ENCODE results near the gene PTPRM.

Gene PTPRM

GRCh38 chr18:7848054-7848412 lies 280.9 kb downstream of the PTPRM start:
- Histone ChIP-seq H3K36me3 (no peaks in the 10 kb centered on the region), H3K27me3 (no peaks in the 10 kb centered on the region), H3K4me3 (ENCODE audit: low read depth in 1 of 2, low read length in 1 of 2) (no peak overlapping the region)

DNA sequence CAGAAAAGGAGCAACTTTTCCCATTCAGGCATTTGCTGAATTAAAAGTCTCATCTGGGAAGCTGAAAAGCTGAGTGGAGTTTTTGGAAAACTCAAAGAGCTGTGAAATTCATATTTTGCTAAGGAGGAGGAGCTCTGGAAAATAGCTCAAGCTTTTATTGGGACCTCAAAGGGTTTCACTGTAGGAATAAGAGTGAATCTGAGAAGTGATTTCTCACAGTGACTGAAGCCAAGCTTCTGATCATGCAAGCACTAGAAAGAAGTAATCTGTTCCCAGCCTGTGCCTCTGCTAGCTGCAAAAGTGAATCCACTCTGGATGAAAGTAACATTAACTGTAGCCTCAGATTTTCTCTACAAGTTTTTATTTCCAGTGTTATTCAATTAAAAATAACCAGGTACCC lies 283.3 kb downstream of the PTPRM start:
- Histone ChIP-seq H3K4me3 (ENCODE audit: low read depth in 1 of 2, low read length in 1 of 2) (no peak overlapping the region), H3K27me3 (no peaks in the 10 kb centered on the region), H3K27ac (no peak overlapping the region), H3K4me1 (ENCODE audit: control insufficient read depth in 1 of 2, insufficient read depth in 1 of 2, low read depth in 1 of 2, low read length in 1 of 2) (no peaks in the 10 kb centered on the region), H3K36me3 (no peaks in the 10 kb centered on the region), H3K9me3 (no peaks in the 10 kb centered on the region)
- no peak for TF ChIP-seq CTCF (IDR thresholded peaks at IDR 0.05)

More at GRCh38 chr18:7848054-7848412, 280.9 kb downstream of the PTPRM start:
- H3K27ac ChIP-seq = no peak overlapping the region
- H3K4me1 ChIP-seq (ENCODE audit: control insufficient read depth in 1 of 2, insufficient read depth in 1 of 2, low read depth in 1 of 2, low read length in 1 of 2) = peaks cover 0 to 7% of the 10 kb centered on the region in 2 experiments
- no peaks in the 10 kb centered on the region for H3K9me3 ChIP-seq
- TF ChIP-seq CTCF (IDR thresholded peaks at IDR 0.05) = no peak

GRCh38 chr18:7855028-7855427 lies 287.9 kb downstream of the PTPRM start:
- no peak overlapping the region for H3K27ac ChIP-seq
- no peaks in the 10 kb centered on the region for H3K9me3 ChIP-seq
- TF ChIP-seq CTCF (IDR thresholded peaks at IDR 0.05) = no peak
- H3K36me3 ChIP-seq = no peaks in the 10 kb centered on the region
- no peak overlapping the region for H3K4me3 ChIP-seq (ENCODE audit: low read depth in 1 of 2, low read length in 1 of 2)
- no peaks in the 10 kb centered on the region for H3K27me3 ChIP-seq
- no peaks in the 10 kb centered on the region for H3K4me1 ChIP-seq (ENCODE audit: control insufficient read depth in 1 of 2, insufficient read depth in 1 of 2, low read depth in 1 of 2, low read length in 1 of 2)

- Histone ChIP-seq H3K27ac (no peak overlapping the region), H3K36me3 (no peaks in the 10 kb centered on the region), H3K4me3 (ENCODE audit: low read depth in 1 of 2, low read length in 1 of 2) (no peak overlapping the region), H3K4me1 (ENCODE audit: control insufficient read depth in 1 of 2, insufficient read depth in 1 of 2, low read depth in 1 of 2, low read length in 1 of 2) (no peaks in the 10 kb centered on the region), H3K27me3 (no peaks in the 10 kb centered on the region), H3K9me3 (no peaks in the 10 kb centered on the region)
- no peak for TF ChIP-seq CTCF (IDR thresholded peaks at IDR 0.05)
These were observed 288.6 kb downstream of the PTPRM start for GRCh38 chr18:7855671-7856070.

- no peaks in the 10 kb centered on the region for H3K4me1 ChIP-seq (ENCODE audit: control insufficient read depth in 1 of 2, insufficient read depth in 1 of 2, low read depth in 1 of 2, low read length in 1 of 2)
- no peak overlapping the region for H3K27ac ChIP-seq
- no peaks in the 10 kb centered on the region for H3K27me3 ChIP-seq
- no peaks in the 10 kb centered on the region for H3K36me3 ChIP-seq
- H3K9me3 ChIP-seq = no peaks in the 10 kb centered on the region
- H3K4me3 ChIP-seq (ENCODE audit: low read depth in 1 of 2, low read length in 1 of 2) = no peak overlapping the region
- TF ChIP-seq CTCF (IDR thresholded peaks at IDR 0.05) = no peak
These were observed 289.0 kb downstream of the PTPRM start for GRCh38 chr18:7856116-7856515.

DNA sequence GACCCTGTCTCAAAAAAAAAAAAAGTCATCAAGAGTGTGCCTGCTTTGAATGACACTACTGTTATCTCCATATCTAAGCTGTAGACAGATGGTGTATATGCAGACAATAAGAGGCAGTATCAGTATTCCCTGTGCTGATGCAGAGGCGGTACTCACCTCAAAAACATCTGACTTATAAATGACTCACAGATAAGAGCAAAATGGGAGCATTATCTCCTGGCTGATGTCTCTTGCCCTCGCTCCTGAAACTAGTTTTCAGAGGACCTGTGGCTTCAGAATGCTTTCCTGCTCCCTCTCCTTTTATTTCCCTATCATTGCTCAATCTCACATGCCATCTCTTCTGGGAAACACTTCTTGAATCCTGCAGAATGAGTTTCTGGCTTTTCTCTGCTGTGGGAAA lies 289.6 kb downstream of the PTPRM start:
- TF ChIP-seq CTCF (IDR thresholded peaks at IDR 0.05) = no peak
- H3K36me3 ChIP-seq = no peaks in the 10 kb centered on the region
- no peaks in the 10 kb centered on the region for H3K9me3 ChIP-seq
- no peaks in the 10 kb centered on the region for H3K27me3 ChIP-seq
- H3K4me1 ChIP-seq (ENCODE audit: control insufficient read depth in 1 of 2, insufficient read depth in 1 of 2, low read depth in 1 of 2, low read length in 1 of 2) = no peaks in the 10 kb centered on the region
- H3K4me3 ChIP-seq (ENCODE audit: low read depth in 1 of 2, low read length in 1 of 2) = no peak overlapping the region
- no peak overlapping the region for H3K27ac ChIP-seq

All from neutrophil (primary cell).